NT2/D1 (cell line): ENCODE data around the gene GPX4.

Experiments used
- SUZ12 ChIP-seq: IDR thresholded peaks from 2 replicates; pipeline ENCODE4 v1.6.1; 2011; ENCODE audit not compliant: insufficient read length, insufficient read depth; ENCODE audit errors: extremely low read depth
- YY1 ChIP-seq: IDR thresholded peaks from 2 replicates; pipeline ENCODE4 v1.6.1; 2011; ENCODE audit not compliant: insufficient read length, insufficient read depth

- TF ChIP-seq YY1 (no peak), SUZ12 (no peak)
These were observed 17.9 kb upstream of the GPX4 start for GRCh38 chr19:1085676-1086442.
